ENCODE measurements around the gene OR1F1. TPM values are rescaled to one million over a fixed set of nuclear protein-coding genes. Genes with fewer than 3 reads are reported as not detected.

The OR1F1 gene
- total and polyA plus RNA-seq, 2 of the 8 experiments (the other 6 are each of a cell fraction or from before 2014, with no cell fraction given), result 0.52 to 1.2 TPM

- Histone ChIP-seq H3K4ac (replicated peaks; ENCODE audit: insufficient read length, low read depth, low read length) (no peak overlapping the region), H3K14ac (ENCODE audit: insufficient read length) (no peak overlapping the region), H3K9ac (replicated peaks in 1 of 4; ENCODE audit: extremely low read depth in 1 of 4, low read depth in 3 of 4, low read length in 3 of 4) (no peak overlapping the region), H3K4me2 (ENCODE audit: insufficient read depth in 1 of 2, low read depth in 2 of 2, low read length in 2 of 2) (no peak overlapping the region), H3K18ac (ENCODE audit: extremely low read depth, low read length) (no peak overlapping the region), H2AK5ac (ENCODE audit: low read depth, low read length) (no peak overlapping the region), H3K27me3 (replicated peaks in 1 of 4; ENCODE audit: control insufficient read depth in 3 of 4, extremely low read depth in 1 of 4, insufficient read depth in 3 of 4, low read length in 3 of 4) (peaks cover 0 to 2% (median 1%) of the 10 kb centered on the region in 4 experiments; a peak in 5 of 7 replicates), H4K20me1 (replicated peaks in 1 of 2; ENCODE audit: control insufficient read depth in 1 of 2, insufficient read depth in 2 of 2, low read length in 2 of 2) (no peaks in the 10 kb centered on the region), H3K56ac (replicated peaks; ENCODE audit: insufficient read length, low read depth, low read length) (no peak overlapping the region), H4K8ac (ENCODE audit: extremely low read depth, insufficient read depth, low read length) (no peak overlapping the region), H3K36me3 (ENCODE audit: control insufficient read depth in 2 of 4, insufficient read depth in 4 of 4, low read length in 3 of 4) (no peaks in the 10 kb centered on the region), H3K79me1 (ENCODE audit: low read depth, low read length) (no peaks in the 10 kb centered on the region), H2BK20ac (ENCODE audit: low read length) (no peak overlapping the region), H3K9me3 (ENCODE audit: insufficient read depth in 2 of 2, low read depth in 1 of 2, low read length in 1 of 2) (no peaks in the 10 kb centered on the region; a peak in 1 of 4 replicates), H2BK5ac (ENCODE audit: low read depth, low read length) (no peak overlapping the region), H4K5ac (ENCODE audit: insufficient read length, low read depth, low read length) (no peak overlapping the region), H3K4me1 (replicated peaks in 1 of 4; ENCODE audit: control insufficient read depth in 3 of 4, insufficient read depth in 4 of 4, low read length in 3 of 4) (no peaks in the 10 kb centered on the region), H3K23ac (ENCODE audit: insufficient read length) (no peak overlapping the region), H2BK120ac (replicated peaks; ENCODE audit: low read depth, low read length) (no peak overlapping the region), H2BK12ac (ENCODE audit: low read depth, low read length) (no peak overlapping the region), H2BK15ac (ENCODE audit: low read length) (no peak overlapping the region), H3K27ac (ENCODE audit: low read depth, low read length) (no peak overlapping the region), H3K79me2 (ENCODE audit: control insufficient read depth in 1 of 2, insufficient read depth in 2 of 2, low read length in 2 of 2) (no peaks in the 10 kb centered on the region), H2AFZ (ENCODE audit: low read length) (no peak overlapping the region), H3K23me2 (ENCODE audit: low read depth, low read length) (peaks cover 7% of the 10 kb centered on the region), H3K4me3 (ENCODE audit: extremely low read depth in 1 of 4, insufficient read depth in 2 of 4, low read depth in 3 of 4, low read length in 4 of 4) (no peak overlapping the region), H4K91ac (replicated peaks; ENCODE audit: insufficient read length, low read length) (no peak overlapping the region)
- CTCF ChIA-PET (ENCODE audit: partially characterized antibody), result no interaction called here
- TF ChIP-seq TBP (IDR thresholded peaks at IDR 0.05; ENCODE audit: low read depth, low read length), result peak; percentile 96
- TF ChIP-seq, protein P1, sequence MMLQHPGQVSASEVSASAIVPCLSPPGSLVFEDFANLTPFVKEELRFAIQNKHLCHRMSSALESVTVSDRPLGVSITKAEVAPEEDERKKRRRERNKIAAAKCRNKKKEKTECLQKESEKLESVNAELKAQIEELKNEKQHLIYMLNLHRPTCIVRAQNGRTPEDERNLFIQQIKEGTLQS (IDR thresholded peaks at IDR 0.05; ENCODE audit: insufficient read depth, low read depth, low read length), result no peak
- POLR2A ChIA-PET (ENCODE audit: partially characterized antibody), result interaction anchor here (2.1 kb wide), 1 partner anchor 39 kb away, joined by 4 read pairs; the partner anchor contains the start of gene ZNF200
- FAIRE-seq (no peak), DNase-seq (ENCODE audit: low read depth in 1 of 2, low spot score in 2 of 2) (no peak)
- 67% methylated on average over 10 of the region's 10 CpGs; no CpG with 5 or more reads in 1 of the 2 experiments for WGBS, 2 experiments (ENCODE audit: extremely low coverage in 1 of 2, insufficient coverage in 1 of 2, insufficient read length in 1 of 2, insufficient replicate concordance in 2 of 2, low coverage in 1 of 2, low lambda C conversion rate in 2 of 2, missing lambda C conversion rate in 1 of 2)
Observed at GRCh38 chr16:3195975-3196374, 8.0 kb downstream of the OR1F1 start.
